PC-3 (cell line): ENCODE measurements around the gene CLECL1.

ENCODE experiments used
- EZH2 ChIP-seq: fragments of 300-600 bp; sonication (generic); IDR thresholded peaks from one replicate; pipeline ENCODE4 v1.6.1; 2017; ENCODE audit warnings: antibody characterized with exemption, mild to moderate bottlenecking, low read length; ENCODE audit not compliant: unreplicated experiment
- TF ChIP-seq, protein P1 (sequence below): fragments of 300-600 bp; sonication (generic); conservative IDR thresholded peaks from 2 replicates; pipeline ENCODE4 v1.5.1; 2017; ENCODE audit warnings: antibody characterized with exemption, low read depth, mild to moderate bottlenecking, low read length

DNA sequence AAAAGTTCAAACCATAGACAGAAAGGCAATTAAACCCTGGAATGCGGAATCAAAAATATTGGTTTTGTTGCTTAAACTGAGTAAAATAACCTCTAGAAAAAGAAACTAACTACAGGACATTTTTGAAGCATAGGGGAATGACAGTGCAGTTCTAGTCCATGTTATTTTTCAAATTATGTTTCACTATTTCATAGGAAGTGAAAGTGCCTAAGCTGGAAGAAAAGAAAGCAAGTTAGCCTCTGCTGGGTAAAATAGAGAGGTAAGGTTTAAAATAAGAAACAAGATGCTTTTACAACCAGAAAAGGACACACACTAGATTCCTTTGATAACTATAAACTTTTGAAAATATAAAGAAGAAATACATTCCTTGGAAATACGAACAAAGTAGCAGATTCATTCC is 1.1 kb downstream of the CLECL1 start:
- TF ChIP-seq, protein P1, sequence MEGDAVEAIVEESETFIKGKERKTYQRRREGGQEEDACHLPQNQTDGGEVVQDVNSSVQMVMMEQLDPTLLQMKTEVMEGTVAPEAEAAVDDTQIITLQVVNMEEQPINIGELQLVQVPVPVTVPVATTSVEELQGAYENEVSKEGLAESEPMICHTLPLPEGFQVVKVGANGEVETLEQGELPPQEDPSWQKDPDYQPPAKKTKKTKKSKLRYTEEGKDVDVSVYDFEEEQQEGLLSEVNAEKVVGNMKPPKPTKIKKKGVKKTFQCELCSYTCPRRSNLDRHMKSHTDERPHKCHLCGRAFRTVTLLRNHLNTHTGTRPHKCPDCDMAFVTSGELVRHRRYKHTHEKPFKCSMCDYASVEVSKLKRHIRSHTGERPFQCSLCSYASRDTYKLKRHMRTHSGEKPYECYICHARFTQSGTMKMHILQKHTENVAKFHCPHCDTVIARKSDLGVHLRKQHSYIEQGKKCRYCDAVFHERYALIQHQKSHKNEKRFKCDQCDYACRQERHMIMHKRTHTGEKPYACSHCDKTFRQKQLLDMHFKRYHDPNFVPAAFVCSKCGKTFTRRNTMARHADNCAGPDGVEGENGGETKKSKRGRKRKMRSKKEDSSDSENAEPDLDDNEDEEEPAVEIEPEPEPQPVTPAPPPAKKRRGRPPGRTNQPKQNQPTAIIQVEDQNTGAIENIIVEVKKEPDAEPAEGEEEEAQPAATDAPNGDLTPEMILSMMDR = no peak
- TF ChIP-seq EZH2 = no peak
